ENCODE data around the gene IGFN1.
"Not testable (repeated sequence)": the region's sequence is repeated elsewhere in the genome, so short reads cannot be mapped to it uniquely, and the experiment has no call there.

The IGFN1 gene

DNA sequence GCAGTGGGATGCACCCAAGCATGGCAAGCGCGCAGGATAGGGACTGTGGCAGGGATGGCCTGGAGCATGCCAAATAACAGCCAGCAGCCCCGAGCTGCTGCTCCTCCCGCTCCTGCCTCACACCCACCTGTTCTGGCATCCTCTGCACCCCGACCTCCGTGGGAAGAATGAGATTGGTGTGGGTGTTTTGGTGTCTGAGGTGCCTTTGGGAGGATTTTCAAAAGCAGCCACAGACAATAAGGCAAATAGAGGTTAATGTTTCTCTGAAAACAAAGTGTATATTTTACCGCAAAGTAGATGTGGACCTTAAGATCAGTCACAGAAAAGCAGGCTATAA, 35.5 kb downstream of the IGFN1 start:
- no peak overlapping the region for H3K4me3 ChIP-seq (ENCODE audit: low read depth, low read length)
- TF ChIP-seq, protein P1, sequence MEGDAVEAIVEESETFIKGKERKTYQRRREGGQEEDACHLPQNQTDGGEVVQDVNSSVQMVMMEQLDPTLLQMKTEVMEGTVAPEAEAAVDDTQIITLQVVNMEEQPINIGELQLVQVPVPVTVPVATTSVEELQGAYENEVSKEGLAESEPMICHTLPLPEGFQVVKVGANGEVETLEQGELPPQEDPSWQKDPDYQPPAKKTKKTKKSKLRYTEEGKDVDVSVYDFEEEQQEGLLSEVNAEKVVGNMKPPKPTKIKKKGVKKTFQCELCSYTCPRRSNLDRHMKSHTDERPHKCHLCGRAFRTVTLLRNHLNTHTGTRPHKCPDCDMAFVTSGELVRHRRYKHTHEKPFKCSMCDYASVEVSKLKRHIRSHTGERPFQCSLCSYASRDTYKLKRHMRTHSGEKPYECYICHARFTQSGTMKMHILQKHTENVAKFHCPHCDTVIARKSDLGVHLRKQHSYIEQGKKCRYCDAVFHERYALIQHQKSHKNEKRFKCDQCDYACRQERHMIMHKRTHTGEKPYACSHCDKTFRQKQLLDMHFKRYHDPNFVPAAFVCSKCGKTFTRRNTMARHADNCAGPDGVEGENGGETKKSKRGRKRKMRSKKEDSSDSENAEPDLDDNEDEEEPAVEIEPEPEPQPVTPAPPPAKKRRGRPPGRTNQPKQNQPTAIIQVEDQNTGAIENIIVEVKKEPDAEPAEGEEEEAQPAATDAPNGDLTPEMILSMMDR (conservative IDR thresholded peaks at IDR 0.05; ENCODE audit: low read depth, low read length): no peak
- no peak for DNase-seq (ENCODE audit: low read depth)

DNA sequence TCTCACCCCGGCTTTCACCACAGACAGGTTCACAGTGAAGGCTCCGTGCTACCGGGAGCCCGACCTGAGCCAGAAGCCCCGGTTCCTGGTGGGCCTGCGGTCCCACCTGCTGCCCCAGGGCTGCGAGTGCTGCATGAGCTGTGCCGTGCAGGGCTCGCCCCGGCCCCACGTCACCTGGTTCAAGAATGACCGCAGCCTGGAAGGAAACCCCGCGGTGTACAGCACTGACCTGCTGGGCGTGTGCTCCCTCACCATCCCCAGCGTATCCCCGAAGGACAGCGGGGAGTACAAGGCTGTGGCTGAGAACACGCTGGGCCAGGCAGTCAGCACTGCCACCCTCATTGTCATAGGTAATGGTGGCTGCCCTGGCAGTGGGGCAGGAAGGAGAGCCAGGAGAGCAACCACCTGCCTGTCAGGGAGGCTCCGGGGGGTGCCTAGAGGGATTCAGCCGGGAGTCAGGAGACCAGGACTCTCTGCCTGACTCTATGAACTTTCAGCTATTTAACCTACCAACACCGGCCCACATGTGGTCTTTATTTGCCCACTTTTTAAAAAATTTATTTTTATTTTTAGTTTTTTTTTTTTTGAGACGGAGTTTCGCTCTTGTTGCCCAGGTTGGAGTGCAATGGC, 36.4 kb downstream of the IGFN1 start:
- TF ChIP-seq, protein P1 (conservative IDR thresholded peaks at IDR 0.05; ENCODE audit: low read depth, low read length): no peak
- no peak overlapping the region for H3K4me3 ChIP-seq (ENCODE audit: low read depth, low read length)
- DNase-seq (ENCODE audit: low read depth): no peak

DNA sequence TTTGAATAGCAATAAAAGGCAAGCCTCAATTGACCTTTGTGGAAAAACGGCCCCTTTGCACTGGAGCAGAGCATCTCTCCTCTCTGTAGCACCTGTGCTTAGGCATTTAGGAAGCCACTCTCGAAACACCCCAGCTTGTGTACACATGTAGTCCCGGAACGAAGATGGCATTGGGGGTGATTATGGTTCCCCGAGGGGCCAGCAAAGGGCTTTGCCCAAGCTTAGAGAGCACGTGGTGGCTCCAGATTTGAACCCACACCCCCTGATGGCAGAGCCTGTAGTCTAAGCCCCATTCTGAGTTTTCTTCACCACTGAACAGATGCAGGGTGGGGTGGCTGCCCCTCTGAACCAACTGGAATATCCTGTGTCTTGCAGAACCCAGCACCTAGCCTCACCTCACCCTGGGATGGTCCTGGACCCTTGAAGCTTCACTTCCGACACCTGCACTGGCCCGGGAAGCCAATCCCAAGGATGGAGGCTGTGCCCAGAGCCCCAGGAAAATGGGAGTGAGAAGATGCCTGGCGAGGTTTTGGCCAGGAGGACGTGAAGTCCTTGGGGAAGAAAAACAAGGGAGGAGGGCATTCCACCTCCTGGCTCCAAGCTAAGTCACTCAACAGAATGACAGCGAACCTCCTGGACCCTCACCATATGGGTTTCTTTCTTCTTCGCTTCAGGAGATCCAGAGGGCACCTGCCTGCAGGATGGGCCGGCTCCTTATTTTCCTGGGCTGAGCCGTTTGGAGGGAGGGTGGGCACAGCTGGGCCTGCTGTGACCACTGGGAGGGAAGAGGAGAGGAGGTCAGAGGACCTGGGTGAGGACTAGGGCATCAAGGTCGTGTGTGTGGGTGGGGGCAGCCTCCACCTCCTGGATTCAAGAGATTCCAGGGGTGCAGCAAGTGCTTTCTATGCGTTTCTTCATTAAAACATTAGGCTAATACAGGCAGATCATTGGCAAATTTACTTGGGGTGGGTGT, 37.7 kb downstream of the IGFN1 start:
- no peak for DNase-seq (ENCODE audit: low read depth)
- no peak overlapping the region for H3K4me3 ChIP-seq (ENCODE audit: low read depth, low read length)
- TF ChIP-seq, protein P1 (conservative IDR thresholded peaks at IDR 0.05; ENCODE audit: low read depth, low read length): no peak

DNA sequence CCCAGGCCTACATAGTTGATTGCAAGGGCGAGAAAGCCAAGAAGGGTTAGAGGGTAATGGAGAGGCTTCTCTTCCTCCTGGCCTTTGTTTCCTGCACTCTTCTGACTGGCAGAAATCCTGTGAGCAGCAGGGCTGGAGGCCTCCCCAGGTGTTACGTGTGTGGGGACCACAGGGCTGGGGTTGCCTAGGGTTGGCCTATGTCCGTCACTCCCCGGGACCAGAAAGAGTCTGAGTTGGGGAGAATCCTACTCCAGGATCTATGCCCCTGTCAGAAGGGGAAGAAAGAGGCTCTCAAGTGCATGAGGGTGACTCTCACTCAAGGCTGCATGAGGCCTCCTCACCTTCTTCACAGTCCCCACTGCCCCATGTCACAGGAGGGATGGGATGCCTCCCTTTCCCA, 38.5 kb downstream of the IGFN1 start:
- TF ChIP-seq, protein P1 (conservative IDR thresholded peaks at IDR 0.05; ENCODE audit: low read depth, low read length): no peak
- no peak for DNase-seq (ENCODE audit: low read depth)
- no peak overlapping the region for H3K4me3 ChIP-seq (ENCODE audit: low read depth, low read length)

GRCh38 chr1:201229771-201230635, 39.4 kb downstream of the IGFN1 start:
- no peak overlapping the region for H3K4me3 ChIP-seq (ENCODE audit: low read depth, low read length)
- TF ChIP-seq, protein P1 (conservative IDR thresholded peaks at IDR 0.05; ENCODE audit: low read depth, low read length): peak; percentile 27
- DNase-seq (ENCODE audit: low read depth): peak; percentile 36

DNA sequence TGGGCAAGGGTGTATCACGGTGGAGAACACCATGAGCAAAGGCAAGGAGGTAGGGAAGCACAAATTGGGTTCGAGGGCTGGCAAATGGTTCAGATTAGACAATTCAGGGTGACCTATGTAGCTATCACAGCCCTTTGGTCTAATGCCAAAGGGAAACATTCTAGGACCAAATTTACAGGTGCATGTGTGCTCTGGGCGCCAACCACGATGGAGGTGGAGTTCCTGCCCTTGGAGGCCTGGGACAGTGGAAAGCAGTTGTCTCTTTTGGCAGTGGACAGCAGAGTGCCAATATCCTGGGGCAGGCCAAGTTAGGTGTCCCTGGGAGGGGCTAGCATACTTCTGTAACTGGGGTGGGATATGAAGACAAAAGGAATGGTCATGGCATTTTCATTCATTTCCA, 40.1 kb downstream of the IGFN1 start:
- H3K4me3 ChIP-seq (ENCODE audit: low read depth, low read length): no peak overlapping the region
- TF ChIP-seq, protein P1 (conservative IDR thresholded peaks at IDR 0.05; ENCODE audit: low read depth, low read length): no peak
- DNase-seq (ENCODE audit: low read depth): no peak

DNA sequence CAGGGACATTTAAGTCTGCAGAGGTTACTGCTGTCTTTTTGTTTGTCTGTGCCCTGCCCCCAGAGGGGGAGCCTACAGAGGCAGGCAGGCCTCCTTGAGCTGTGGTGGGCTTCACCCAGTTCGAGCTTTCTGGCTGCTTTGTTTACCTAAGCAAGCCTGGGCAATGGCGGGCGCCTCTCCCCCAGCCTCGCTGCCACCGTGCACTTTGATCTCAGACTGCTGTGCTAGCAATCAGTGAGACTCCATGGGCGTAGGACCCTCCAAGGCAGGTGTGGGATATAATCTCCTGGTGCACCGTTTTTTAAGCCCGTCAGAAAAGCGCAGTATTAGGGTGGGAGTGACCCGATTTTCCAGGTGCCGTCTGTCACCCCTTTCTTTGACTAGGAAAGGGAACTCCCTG, 49.0 kb downstream of the IGFN1 start:
- not testable (repeated sequence) for H3K4me3 ChIP-seq (ENCODE audit: low read depth, low read length); DNase-seq (ENCODE audit: low read depth)

All from choroid plexus epithelial cell (primary cell).